SK-N-SH treated with all-trans-retinoic acid at 6 μM for 48 hours (cell line): ENCODE results near the gene AKAP17A.

Experiments used
- ISL1 ChIP-seq: fragments of 250-450 bp; sonication (Bioruptor Pico); IDR thresholded peaks from 2 replicates; pipeline ENCODE4 v2.1.2; 2022; ENCODE audit warnings: mild to moderate bottlenecking, moderate library complexity
- RARB ChIP-seq: fragments of 250-450 bp; sonication (Bioruptor Pico); IDR thresholded peaks from 2 replicates; pipeline ENCODE4 v1.8.0; 2021; ENCODE audit warnings: mild to moderate bottlenecking, moderate library complexity
- SNAI2 ChIP-seq: fragments of 250-450 bp; sonication (Bioruptor Pico); IDR thresholded peaks from 2 replicates; pipeline ENCODE4 v1.5.0; 2020; ENCODE audit warnings: mild to moderate bottlenecking, moderate library complexity
- ZC3H10 ChIP-seq: fragments of 250-450 bp; sonication (Bioruptor Pico); IDR thresholded peaks from 2 replicates; pipeline ENCODE4 v1.5.1; 2021; ENCODE audit warnings: mild to moderate bottlenecking, moderate library complexity
- TF ChIP-seq, protein P1 (sequence below): fragments of 250-450 bp; sonication (Bioruptor Pico); IDR thresholded peaks from 2 replicates; pipeline ENCODE4 v1.5.1; 2021; ENCODE audit warnings: mild to moderate bottlenecking, moderate library complexity
- TF ChIP-seq, protein P2 (sequence below): fragments of 250-450 bp; sonication (Bioruptor Pico); IDR thresholded peaks from 2 replicates; pipeline ENCODE4 v1.5.0; 2020; ENCODE audit warnings: mild to moderate bottlenecking, moderate library complexity
- TF ChIP-seq, protein P3 (sequence below): fragments of 250-450 bp; sonication (Bioruptor Pico); IDR thresholded peaks from 2 replicates; pipeline ENCODE4 v1.8.0; 2020; ENCODE audit warnings: mild to moderate bottlenecking, moderate library complexity, borderline replicate concordance

DNA sequence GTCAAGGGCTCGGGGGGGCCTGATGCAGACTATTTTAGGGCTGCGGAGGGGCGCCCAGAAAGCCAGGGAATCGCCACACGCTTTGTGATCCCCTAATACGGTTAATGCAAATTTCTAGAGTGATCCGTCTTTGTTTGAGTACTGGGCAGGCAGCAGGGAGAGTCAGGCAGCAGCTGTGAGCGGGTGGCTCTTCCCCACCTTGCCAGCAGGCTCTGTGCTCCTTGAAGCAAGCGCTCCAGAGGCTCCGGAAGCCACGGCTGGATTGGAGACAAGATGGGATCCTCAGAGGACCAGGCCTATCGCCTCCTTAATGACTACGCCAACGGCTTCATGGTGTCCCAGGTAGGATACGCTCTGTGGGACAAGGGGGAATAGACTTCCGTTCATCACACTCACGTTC, 23.5 kb downstream of the AKAP17A start, which contains the start of gene ASMT:
- no peak for TF ChIP-seq ZC3H10 (CRISPR knock-in tag)
- TF ChIP-seq RARB (CRISPR knock-in tag) = no peak
- TF ChIP-seq SNAI2 (CRISPR knock-in tag) = no peak
- TF ChIP-seq, protein P1, sequence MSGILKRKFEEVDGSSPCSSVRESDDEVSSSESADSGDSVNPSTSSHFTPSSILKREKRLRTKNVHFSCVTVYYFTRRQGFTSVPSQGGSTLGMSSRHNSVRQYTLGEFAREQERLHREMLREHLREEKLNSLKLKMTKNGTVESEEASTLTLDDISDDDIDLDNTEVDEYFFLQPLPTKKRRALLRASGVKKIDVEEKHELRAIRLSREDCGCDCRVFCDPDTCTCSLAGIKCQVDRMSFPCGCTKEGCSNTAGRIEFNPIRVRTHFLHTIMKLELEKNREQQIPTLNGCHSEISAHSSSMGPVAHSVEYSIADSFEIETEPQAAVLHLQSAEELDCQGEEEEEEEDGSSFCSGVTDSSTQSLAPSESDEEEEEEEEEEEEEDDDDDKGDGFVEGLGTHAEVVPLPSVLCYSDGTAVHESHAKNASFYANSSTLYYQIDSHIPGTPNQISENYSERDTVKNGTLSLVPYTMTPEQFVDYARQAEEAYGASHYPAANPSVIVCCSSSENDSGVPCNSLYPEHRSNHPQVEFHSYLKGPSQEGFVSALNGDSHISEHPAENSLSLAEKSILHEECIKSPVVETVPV (CRISPR knock-in tag) = no peak
- TF ChIP-seq, protein P2, sequence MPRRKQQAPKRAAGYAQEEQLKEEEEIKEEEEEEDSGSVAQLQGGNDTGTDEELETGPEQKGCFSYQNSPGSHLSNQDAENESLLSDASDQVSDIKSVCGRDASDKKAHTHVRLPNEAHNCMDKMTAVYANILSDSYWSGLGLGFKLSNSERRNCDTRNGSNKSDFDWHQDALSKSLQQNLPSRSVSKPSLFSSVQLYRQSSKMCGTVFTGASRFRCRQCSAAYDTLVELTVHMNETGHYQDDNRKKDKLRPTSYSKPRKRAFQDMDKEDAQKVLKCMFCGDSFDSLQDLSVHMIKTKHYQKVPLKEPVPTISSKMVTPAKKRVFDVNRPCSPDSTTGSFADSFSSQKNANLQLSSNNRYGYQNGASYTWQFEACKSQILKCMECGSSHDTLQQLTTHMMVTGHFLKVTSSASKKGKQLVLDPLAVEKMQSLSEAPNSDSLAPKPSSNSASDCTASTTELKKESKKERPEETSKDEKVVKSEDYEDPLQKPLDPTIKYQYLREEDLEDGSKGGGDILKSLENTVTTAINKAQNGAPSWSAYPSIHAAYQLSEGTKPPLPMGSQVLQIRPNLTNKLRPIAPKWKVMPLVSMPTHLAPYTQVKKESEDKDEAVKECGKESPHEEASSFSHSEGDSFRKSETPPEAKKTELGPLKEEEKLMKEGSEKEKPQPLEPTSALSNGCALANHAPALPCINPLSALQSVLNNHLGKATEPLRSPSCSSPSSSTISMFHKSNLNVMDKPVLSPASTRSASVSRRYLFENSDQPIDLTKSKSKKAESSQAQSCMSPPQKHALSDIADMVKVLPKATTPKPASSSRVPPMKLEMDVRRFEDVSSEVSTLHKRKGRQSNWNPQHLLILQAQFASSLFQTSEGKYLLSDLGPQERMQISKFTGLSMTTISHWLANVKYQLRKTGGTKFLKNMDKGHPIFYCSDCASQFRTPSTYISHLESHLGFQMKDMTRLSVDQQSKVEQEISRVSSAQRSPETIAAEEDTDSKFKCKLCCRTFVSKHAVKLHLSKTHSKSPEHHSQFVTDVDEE (CRISPR knock-in tag) = no peak
- TF ChIP-seq, protein P3, sequence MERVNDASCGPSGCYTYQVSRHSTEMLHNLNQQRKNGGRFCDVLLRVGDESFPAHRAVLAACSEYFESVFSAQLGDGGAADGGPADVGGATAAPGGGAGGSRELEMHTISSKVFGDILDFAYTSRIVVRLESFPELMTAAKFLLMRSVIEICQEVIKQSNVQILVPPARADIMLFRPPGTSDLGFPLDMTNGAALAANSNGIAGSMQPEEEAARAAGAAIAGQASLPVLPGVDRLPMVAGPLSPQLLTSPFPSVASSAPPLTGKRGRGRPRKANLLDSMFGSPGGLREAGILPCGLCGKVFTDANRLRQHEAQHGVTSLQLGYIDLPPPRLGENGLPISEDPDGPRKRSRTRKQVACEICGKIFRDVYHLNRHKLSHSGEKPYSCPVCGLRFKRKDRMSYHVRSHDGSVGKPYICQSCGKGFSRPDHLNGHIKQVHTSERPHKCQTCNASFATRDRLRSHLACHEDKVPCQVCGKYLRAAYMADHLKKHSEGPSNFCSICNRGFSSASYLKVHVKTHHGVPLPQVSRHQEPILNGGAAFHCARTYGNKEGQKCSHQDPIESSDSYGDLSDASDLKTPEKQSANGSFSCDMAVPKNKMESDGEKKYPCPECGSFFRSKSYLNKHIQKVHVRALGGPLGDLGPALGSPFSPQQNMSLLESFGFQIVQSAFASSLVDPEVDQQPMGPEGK (CRISPR knock-in tag) = no peak
- no peak for TF ChIP-seq ISL1 (CRISPR knock-in tag)
